NCI-H1436 (cell line): ENCODE measurements around the gene ZNF511.
"Not testable (repeated sequence)": the region's sequence is repeated elsewhere in the genome, so short reads cannot be mapped to it uniquely, and the experiment has no call there.

Experiments
- DNase-seq: peaks from one replicate; lab custom pipeline; 2025; lab: John Stamatoyannopoulos, UW

Gene ZNF511

DNA sequence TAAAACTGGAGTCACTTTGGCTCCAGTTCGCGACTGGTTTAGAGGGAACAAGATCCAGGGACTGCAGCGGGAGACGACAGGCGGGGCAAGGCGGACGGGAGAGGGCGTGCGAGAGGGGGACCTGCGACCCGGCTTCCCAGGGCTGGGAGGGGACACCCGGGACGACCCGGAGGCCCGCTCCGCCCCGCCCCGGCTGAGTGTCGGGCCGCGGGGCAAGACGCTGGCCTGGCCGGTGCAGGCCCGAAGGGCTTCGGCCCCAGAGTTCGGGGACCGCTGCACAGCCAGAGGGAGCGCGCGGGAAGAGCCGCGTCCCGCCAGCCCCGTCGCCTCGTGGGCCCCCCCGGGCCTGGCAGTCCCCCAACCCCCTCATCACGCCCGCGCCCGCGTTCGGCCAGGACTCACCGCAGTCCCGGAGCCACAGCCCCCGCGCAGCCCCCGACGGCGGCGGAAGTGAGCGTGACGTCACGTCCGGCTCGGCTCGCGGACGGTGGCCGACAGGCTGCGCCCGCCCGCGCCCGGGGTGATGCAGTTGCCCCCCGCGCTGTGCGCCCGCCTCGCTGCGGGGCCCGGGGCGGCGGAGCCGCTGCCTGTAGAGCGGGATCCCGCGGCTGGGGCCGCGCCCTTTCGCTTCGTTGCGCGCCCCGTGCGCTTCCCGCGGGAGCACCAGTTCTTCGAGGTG, at the start of gene ZNF511, which contains the start of gene TUBGCP2:
Gene ZNF511 (plus strand): TSS at position 494 of the 679 bp plus-strand sequence. CDS start 30 bp downstream, at position 524.
Gene TUBGCP2 (minus strand): TSS at position 452 of the 679 bp plus-strand sequence. CDS start 5,931 bp downstream, outside the sequence.
- peak; percentile 79 for DNase-seq

- no peak for DNase-seq
Observed at GRCh38 chr10:133259602-133259989, 49.1 kb upstream of the ZNF511 start.

- DNase-seq, result peak; percentile 81
Observed at GRCh38 chr10:133260895-133261725, 47.6 kb upstream of the ZNF511 start.

DNA sequence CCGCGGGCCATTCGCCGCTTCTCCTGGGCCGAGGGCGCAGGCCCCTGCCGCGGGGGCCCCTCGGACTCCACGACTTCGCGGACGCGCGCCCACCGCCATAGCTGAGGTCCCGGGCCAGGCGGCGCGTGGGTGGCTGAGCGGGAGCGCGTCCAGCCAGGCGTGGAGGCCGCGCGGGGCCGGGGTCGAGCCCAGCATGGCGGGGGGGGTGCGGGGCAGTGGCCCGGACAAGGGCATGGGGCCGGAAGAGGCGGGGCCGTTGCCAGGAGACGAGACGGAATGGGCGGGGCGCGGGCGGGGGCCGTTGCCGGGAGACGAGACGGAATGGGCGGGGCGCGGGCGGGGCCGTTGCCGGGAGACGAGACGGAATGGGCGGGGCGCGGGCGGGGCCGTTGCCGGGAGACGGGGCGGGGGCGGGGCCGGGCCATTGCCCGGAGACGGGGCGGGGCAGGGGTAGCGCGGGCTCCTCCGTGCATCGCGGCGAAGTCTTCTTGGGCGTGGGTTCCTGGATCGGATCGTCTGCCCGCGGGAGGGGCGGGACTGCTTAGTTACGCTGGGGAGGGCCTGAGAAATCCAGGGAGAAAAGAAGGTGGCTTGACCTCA, 46.9 kb upstream of the ZNF511 start:
- DNase-seq, result peak; percentile 81

DNA sequence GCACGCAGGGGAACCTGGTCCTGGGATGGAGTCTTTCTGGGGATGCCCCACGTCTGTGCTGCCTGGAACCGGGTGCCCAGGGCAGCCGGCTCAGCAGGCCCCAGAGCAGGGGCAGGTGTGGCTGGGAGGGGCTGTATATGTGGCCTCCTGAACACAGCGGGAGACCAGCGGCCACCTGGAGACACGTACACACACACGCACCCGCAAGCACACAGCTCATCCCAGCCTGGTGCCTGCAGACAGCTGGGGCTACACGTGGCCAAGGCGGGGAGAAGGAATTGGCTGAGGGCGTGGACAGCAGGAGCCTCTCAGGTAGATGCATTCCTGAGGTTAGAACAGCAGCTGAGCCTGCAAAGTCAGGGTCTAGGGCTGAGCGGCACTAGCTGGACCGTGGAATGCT, 46.0 kb upstream of the ZNF511 start:
- no peak for DNase-seq

GRCh38 chr10:133263674-133264073, 45.0 kb upstream of the ZNF511 start:
- DNase-seq, result no peak

DNA sequence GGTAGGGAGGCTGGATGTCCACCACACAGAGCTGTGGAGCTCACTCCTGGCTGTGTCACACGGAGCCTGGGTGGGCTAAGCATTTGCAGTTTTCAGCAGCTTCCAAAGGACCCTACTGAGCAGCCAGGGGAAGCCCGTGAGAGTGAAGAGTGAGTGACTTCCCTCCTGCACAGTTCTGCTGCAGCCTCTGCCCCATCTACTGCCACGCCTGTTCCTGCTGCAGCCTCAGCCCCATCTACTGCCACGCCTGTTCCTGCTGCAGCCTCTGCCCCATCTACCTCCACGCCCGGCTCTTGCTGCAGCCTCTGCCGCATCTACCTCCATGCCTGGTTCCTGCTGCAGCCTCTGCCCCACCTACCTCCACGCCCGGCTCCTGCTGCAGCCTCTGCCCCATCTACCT, 44.3 kb upstream of the ZNF511 start:
- DNase-seq, result no peak

- not testable (repeated sequence) for DNase-seq
Observed at GRCh38 chr10:133265052-133265451, 43.7 kb upstream of the ZNF511 start.

GRCh38 chr10:133266056-133266795, 42.5 kb upstream of the ZNF511 start:
- no peak for DNase-seq

DNA sequence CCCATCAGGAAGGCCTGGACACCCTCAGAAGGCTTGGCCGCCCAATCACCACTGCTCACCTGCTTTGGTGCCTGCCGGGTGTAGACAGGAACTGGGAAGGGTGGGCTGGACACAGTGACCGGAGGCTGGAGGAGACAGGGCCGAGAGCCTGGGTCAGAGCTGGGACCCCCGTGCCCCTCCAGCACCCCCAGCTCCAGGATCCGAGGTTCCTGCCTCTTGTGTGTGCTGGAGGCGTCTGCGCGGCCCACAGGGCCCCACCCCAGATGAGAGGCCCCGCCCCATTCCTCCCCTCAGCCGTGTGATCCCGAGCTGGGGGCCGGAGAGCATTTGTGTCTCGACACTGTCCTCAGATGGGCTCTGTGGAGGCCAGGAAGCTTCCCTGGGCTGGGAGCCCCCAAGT, 41.4 kb upstream of the ZNF511 start:
- no peak for DNase-seq

- no peak for DNase-seq
Observed at GRCh38 chr10:133267829-133268228, 40.9 kb upstream of the ZNF511 start.

- DNase-seq, result no peak
Observed at GRCh38 chr10:133268532-133268931, 40.2 kb upstream of the ZNF511 start.

- no peak for DNase-seq
Observed at GRCh38 chr10:133269367-133269766, 39.3 kb upstream of the ZNF511 start.

GRCh38 chr10:133270204-133270603, 38.5 kb upstream of the ZNF511 start:
- no peak for DNase-seq

DNA sequence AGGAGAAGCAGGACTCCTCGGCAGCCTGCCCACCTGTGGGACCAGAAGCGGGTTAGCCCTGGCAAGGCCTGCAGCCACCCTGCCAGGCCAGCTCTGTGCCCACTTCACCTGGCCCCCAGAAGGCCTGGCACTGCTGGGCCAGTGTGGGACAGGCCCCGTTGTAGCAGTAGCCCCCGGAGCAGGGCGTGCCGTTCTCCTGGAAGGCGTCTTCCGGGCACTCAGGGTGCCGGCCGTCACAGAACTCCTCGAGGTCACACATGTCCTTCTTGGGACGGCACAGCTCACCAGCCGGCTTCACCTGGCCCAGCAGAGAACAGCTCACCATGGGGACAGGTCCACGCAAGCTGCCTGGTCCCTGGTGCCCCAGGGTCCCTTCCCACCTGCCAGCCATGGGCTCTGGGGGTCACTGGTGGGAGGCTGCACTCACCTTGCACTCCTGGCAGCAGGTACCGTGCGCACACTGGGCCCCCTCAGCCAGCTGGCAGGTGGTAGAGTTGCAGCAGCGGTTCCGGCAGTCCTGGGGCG, 37.9 kb upstream of the ZNF511 start:
- DNase-seq, result no peak

DNA sequence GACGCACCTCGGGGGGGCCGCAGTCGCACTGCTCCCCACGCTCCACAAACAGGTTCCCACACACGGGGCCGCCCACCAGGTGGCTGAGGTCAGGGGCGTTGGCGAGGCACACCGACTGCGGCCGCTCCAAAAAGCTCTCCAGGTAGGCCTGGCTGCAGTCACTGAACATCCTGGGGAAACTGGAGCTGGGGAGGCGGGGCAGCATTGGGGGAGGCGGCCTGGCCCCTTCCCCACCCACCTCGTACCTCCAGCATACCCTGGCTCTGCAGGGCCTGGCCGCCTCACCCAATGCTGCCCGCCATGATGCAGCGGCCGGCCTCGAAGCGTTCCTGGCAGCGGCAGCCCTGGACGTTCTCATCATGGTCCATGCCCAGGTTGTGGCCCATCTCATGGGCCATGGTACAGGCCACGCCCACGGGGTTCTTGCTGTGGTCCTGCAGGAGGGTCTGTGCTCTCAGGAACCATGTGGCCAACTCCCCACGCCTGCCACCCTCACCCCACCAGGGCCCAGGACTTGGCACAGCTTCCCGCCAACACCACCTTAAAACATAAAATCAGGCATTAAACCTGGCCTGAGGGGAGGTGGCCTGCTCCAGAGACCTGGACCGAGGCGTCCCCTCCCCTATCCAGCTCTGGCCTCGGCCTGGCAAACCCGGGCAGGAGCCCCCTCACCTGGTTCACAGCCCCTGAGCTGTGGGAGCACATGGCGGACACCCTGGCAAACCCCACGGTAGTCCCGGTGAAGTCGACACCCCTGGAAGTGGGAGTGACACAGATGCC, 37.0 kb upstream of the ZNF511 start:
- DNase-seq, result no peak

DNA sequence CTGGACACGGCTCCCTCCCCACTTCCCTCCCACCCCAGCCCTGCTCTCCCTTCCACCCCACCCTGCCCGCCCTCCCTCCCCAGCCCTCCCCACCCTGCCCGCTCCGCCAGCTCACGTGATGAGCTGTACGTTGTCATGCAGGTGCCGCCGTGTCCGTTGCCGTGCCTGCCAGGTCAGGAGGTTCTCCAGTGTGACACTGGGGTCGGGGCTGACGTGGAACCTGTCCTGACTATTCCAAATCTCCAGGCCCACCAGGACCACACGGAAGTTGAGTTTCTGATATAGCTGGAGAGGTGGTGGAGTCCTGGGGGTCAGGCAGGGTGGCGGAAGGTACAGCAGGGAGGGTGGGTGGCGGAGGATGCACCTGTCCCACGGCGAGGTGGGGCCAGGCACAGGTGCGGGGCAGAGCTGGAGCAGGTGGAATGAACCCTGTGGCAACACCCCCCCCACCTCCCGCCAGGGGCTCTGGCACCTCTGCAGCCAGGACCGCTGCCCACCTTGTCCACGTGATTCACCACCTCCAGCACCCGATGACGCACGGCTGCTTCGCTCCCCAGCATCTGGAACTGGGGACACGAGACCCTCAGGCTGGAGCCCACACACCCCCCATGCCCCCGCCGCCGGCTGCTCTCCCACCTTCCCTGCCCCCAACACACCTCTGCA, 36.3 kb upstream of the ZNF511 start:
- no peak for DNase-seq

GRCh38 chr10:133272964-133273420, 35.7 kb upstream of the ZNF511 start:
- no peak for DNase-seq

- DNase-seq, result no peak
Observed at GRCh38 chr10:133273534-133274143, 35.1 kb upstream of the ZNF511 start.
